Endothelial cell of umbilical vein (primary cell): Measurements from ENCODE around the gene LRIG1.

Experiments
- JUN ChIP-seq: IDR thresholded peaks from 2 replicates; pipeline ENCODE4 v1.6.1; 2011; ENCODE audit warnings: borderline replicate concordance, low read depth; ENCODE audit not compliant: insufficient read length, insufficient read depth
- POLR2A ChIP-seq: IDR thresholded peaks from 2 replicates; pipeline ENCODE4 v1.6.1; 2012; ENCODE audit warnings: low read depth, mild to moderate bottlenecking, control low read depth, low read length

DNA sequence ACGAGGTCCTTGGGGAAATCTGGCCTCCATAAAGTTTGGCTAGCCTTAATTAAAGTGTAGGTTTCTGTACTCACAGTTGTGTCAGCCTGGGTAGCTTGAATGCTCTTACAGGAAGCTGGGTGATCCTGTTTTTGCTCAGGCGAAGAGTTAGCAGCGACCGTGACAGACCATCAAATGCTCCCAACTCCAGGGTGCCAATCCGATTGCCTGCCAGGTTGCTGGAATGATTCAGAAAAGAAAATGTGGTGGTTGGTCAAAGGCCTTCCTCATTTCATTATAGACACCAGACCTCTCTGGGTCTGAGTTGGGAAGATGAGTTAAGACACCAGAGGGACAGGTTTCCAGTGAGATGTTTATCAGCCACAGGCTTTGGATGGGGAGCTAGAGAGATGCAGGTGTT lies 86.0 kb downstream of the LRIG1 start:
- no peak for TF ChIP-seq JUN
- TF ChIP-seq POLR2A, result no peak
